HEK293 (cell line): ENCODE measurements around the gene LTBP1.

Experiments
- CTCF ChIA-PET: fragments of 350-600 bp; formaldehyde crosslinking; extraction: SDS; loops from one replicate; lab custom pipeline; 2021; ENCODE audit warnings: antibody characterized with exemption; lab: Yijun Ruan, JAX
- POLR2A ChIA-PET: fragments of 300-600 bp; formaldehyde crosslinking; extraction: SDS; loops from one replicate; lab custom pipeline; 2020; ENCODE audit warnings: antibody characterized with exemption, inconsistent platforms; lab: Yijun Ruan, JAX
- H3K27ac ChIP-seq: fragments of 200-500 bp; sonication (Bioruptor generic); 2 replicates; pipeline ENCODE4 v1.5.1; 2014; ENCODE audit warnings: low read depth, low read length, control low read depth, inconsistent platforms; ENCODE audit errors: extremely low read depth
- H3K36me3 ChIP-seq, 2 experiments: fragments of 200-500 bp in 1 of 2; sonication (Bioruptor generic) in 1 of 2; 1 replicate in 1 of 2; 2 replicates in 1 of 2; pipeline ENCODE4 v1.5.1; 2014 to 2017; ENCODE audit warnings: inconsistent platforms in 2 of 2, low read length in 2 of 2; ENCODE audit not compliant: control insufficient read depth in 2 of 2, insufficient read depth in 1 of 2
- H3K4me1 ChIP-seq: fragments of 200-500 bp; sonication (Bioruptor generic); 2 replicates; pipeline ENCODE4 v1.5.1; 2014; ENCODE audit warnings: mild to moderate bottlenecking, low read length, inconsistent platforms; ENCODE audit not compliant: control insufficient read depth, insufficient read depth
- H3K4me3 ChIP-seq: 2 replicates; pipeline ENCODE4 v1.5.1; 2011; ENCODE audit warnings: low read depth, mild to moderate bottlenecking, control low read depth, low read length, moderate library complexity
- H3K9me3 ChIP-seq: fragments of 200-500 bp; sonication (Bioruptor generic); 2 replicates; pipeline ENCODE4 v1.5.1; 2014; ENCODE audit warnings: low read depth, low read length, inconsistent platforms; ENCODE audit not compliant: control insufficient read depth, insufficient read depth
- BCL11A ChIP-seq: fragments of 450-650 bp; formaldehyde crosslinking; IDR thresholded peaks from 2 replicates; pipeline ENCODE4 v1.5.1; 2016; ENCODE audit warnings: low read depth, missing biosample characterization, missing genetic modification characterization
- HIC1 ChIP-seq: fragments of 450-650 bp; formaldehyde crosslinking; IDR thresholded peaks from 2 replicates; pipeline ENCODE4 v1.5.1; 2016; ENCODE audit warnings: missing biosample characterization, missing genetic modification characterization
- RBAK ChIP-seq: fragments of 450-650 bp; formaldehyde crosslinking; IDR thresholded peaks from 2 replicates; pipeline ENCODE4 v1.5.1; 2016; ENCODE audit warnings: missing biosample characterization, missing genetic modification characterization
- SETDB1 ChIP-seq: IDR thresholded peaks from one replicate; pipeline ENCODE4 v1.6.1; 2017; ENCODE audit warnings: mild to moderate bottlenecking, low read length, moderate library complexity, mixed read lengths; ENCODE audit not compliant: insufficient read length
- WT1 ChIP-seq: fragments of 450-650 bp; formaldehyde crosslinking; IDR thresholded peaks from 2 replicates; pipeline ENCODE4 v1.5.1; 2016; ENCODE audit warnings: missing biosample characterization, missing genetic modification characterization
- YY1 ChIP-seq: fragments of 450-650 bp; formaldehyde crosslinking; IDR thresholded peaks from 2 replicates; pipeline ENCODE4 v1.5.1; 2018; ENCODE audit warnings: missing biosample characterization, missing genetic modification characterization
- ZBTB17 ChIP-seq: fragments of 450-650 bp; formaldehyde crosslinking; IDR thresholded peaks from 2 replicates; pipeline ENCODE4 v1.5.1; 2016; ENCODE audit warnings: missing biosample characterization, missing genetic modification characterization
- ZBTB20 ChIP-seq: fragments of 450-650 bp; formaldehyde crosslinking; IDR thresholded peaks from 2 replicates; pipeline ENCODE4 v1.5.1; 2016; ENCODE audit warnings: missing biosample characterization, missing genetic modification characterization
- ZBTB6 ChIP-seq: fragments of 450-650 bp; formaldehyde crosslinking; IDR thresholded peaks from 2 replicates; pipeline ENCODE4 v1.5.1; 2017; ENCODE audit warnings: missing biosample characterization, missing genetic modification characterization
- ZNF132 ChIP-seq: fragments of 450-650 bp; formaldehyde crosslinking; IDR thresholded peaks from 2 replicates; pipeline ENCODE4 v1.5.1; 2017; ENCODE audit warnings: missing biosample characterization, missing genetic modification characterization, borderline replicate concordance
- ZNF202 ChIP-seq: fragments of 450-650 bp; formaldehyde crosslinking; IDR thresholded peaks from 2 replicates; pipeline ENCODE4 v1.5.1; 2016; ENCODE audit warnings: missing biosample characterization, missing genetic modification characterization, borderline replicate concordance
- ZNF341 ChIP-seq: fragments of 450-650 bp; formaldehyde crosslinking; IDR thresholded peaks from 2 replicates; pipeline ENCODE4; 2016; ENCODE audit warnings: low read depth, missing biosample characterization, missing genetic modification characterization
- ZNF473 ChIP-seq: fragments of 450-650 bp; formaldehyde crosslinking; IDR thresholded peaks from 2 replicates; pipeline ENCODE4 v1.5.1; 2017; ENCODE audit warnings: missing biosample characterization, missing genetic modification characterization
- ZNF514 ChIP-seq: fragments of 450-650 bp; formaldehyde crosslinking; IDR thresholded peaks from 2 replicates; pipeline ENCODE4 v1.5.1; 2016; ENCODE audit warnings: missing biosample characterization, missing genetic modification characterization
- ZNF548 ChIP-seq: fragments of 450-650 bp; formaldehyde crosslinking; IDR thresholded peaks from 2 replicates; pipeline ENCODE4 v1.5.1; 2016; ENCODE audit warnings: missing biosample characterization, missing genetic modification characterization
- ZNF596 ChIP-seq: fragments of 450-650 bp; IDR thresholded peaks from 2 replicates; pipeline ENCODE4 v1.5.0; 2018; ENCODE audit warnings: missing biosample characterization, mild to moderate bottlenecking, missing genetic modification characterization, moderate library complexity
- ZNF621 ChIP-seq: fragments of 450-650 bp; formaldehyde crosslinking; IDR thresholded peaks from 2 replicates; pipeline ENCODE4 v1.5.1; 2017; ENCODE audit warnings: missing biosample characterization, missing genetic modification characterization
- ZNF624 ChIP-seq: fragments of 450-650 bp; formaldehyde crosslinking; IDR thresholded peaks from 2 replicates; pipeline ENCODE4 v1.5.1; 2017; ENCODE audit warnings: missing biosample characterization, missing genetic modification characterization
- ZNF677 ChIP-seq: fragments of 450-650 bp; IDR thresholded peaks from 2 replicates; pipeline ENCODE4 v1.5.0; 2018; ENCODE audit warnings: missing biosample characterization, mild to moderate bottlenecking, missing genetic modification characterization, moderate library complexity
- ZNF777 ChIP-seq: fragments of 450-650 bp; formaldehyde crosslinking; IDR thresholded peaks from 2 replicates; pipeline ENCODE4 v1.5.1; 2017; ENCODE audit warnings: missing biosample characterization, missing genetic modification characterization, borderline replicate concordance
- ZNF785 ChIP-seq: fragments of 450-650 bp; formaldehyde crosslinking; IDR thresholded peaks from 2 replicates; pipeline ENCODE4 v1.5.1; 2016; ENCODE audit warnings: missing biosample characterization, missing genetic modification characterization
- ZSCAN18 ChIP-seq: fragments of 450-650 bp; formaldehyde crosslinking; IDR thresholded peaks from 2 replicates; pipeline ENCODE4 v1.5.1; 2016; ENCODE audit warnings: missing biosample characterization, missing genetic modification characterization
- TF ChIP-seq, protein P1 (sequence below): fragments of 450-650 bp; formaldehyde crosslinking; IDR thresholded peaks from 2 replicates; pipeline ENCODE4 v1.5.1; 2016; ENCODE audit warnings: missing biosample characterization, missing genetic modification characterization
- TF ChIP-seq, protein P2 (sequence below): fragments of 450-650 bp; formaldehyde crosslinking; IDR thresholded peaks from 2 replicates; pipeline ENCODE4 v1.5.1; 2016; ENCODE audit warnings: missing biosample characterization, missing genetic modification characterization, borderline replicate concordance

The LTBP1 gene

GRCh38 chr2:32900246-32900973 is 46.3 kb upstream of the LTBP1 start:
- H3K9me3 ChIP-seq: no peaks in the 10 kb centered on the region
- POLR2A ChIA-PET: interaction anchor here (0.5 kb wide), 1 partner anchor 173 kb away, joined by 4 read pairs; no protein-coding TSS in a partner anchor
- CTCF ChIA-PET: no interaction called here

DNA sequence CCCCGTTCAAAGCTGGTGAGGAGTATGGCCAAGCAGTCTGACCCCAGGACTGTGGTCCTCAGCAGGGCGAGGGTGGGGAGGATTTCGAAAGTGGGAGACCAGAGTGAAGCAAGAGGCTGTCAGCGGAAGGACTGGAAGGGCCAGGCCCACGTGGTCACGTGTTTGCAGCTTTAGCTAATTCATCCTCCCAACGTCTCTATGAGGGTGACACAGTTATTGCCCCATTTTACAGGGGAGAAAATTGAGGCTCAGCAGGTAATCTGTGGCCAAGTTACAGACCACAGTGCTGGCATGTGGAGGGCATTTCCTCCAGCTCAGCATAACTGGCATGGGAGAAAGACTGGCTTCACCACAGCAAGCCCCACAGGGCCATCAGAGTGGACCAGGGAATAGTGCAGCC is 45.4 kb upstream of the LTBP1 start:
- POLR2A ChIA-PET: interaction anchor here (0.5 kb wide), 1 partner anchor 174 kb away, joined by 4 read pairs; no protein-coding TSS in a partner anchor
- CTCF ChIA-PET: interaction anchor here (0.5 to 0.6 kb wide), 2 partner anchors 125 to 172 kb away, joined by 3 to 6 read pairs; no protein-coding TSS in a partner anchor
- Histone ChIP-seq H3K27ac (no peak overlapping the region), H3K9me3 (no peaks in the 10 kb centered on the region), H3K4me3 (no peak overlapping the region)
- TF ChIP-seq ZNF514 (no peak), ZNF624 (tag by site-specific recombination) (no peak), WT1 (no peak), HIC1 (tag by site-specific recombination) (no peak), ZNF777 (tag by site-specific recombination) (no peak), ZNF132 (no peak), ZBTB20 (no peak), ZBTB17 (tag by site-specific recombination) (no peak), ZNF785 (tag by site-specific recombination) (no peak), ZNF621 (tag by site-specific recombination) (no peak), BCL11A (tag by site-specific recombination) (no peak)
- TF ChIP-seq, protein P1, sequence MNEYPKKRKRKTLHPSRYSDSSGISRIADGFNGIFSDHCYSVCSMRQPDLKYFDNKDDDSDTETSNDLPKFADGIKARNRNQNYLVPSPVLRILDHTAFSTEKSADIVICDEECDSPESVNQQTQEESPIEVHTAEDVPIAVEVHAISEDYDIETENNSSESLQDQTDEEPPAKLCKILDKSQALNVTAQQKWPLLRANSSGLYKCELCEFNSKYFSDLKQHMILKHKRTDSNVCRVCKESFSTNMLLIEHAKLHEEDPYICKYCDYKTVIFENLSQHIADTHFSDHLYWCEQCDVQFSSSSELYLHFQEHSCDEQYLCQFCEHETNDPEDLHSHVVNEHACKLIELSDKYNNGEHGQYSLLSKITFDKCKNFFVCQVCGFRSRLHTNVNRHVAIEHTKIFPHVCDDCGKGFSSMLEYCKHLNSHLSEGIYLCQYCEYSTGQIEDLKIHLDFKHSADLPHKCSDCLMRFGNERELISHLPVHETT (tag by site-specific recombination): no peak
- TF ChIP-seq, all 188 proteins: peak for 0
- Histone ChIP-seq H3K36me3 (no peaks in the 10 kb centered on the region), H3K4me1 (no peaks in the 10 kb centered on the region)

More at GRCh38 chr2:32900246-32900973, 46.3 kb upstream of the LTBP1 start:
- no peak overlapping the region for H3K27ac ChIP-seq
- TF ChIP-seq ZBTB6 (tag by site-specific recombination) (no peak), SETDB1 (no peak), ZNF202 (tag by site-specific recombination) (no peak), ZNF341 (tag by site-specific recombination) (no peak), ZSCAN18 (no peak), ZNF473 (tag by site-specific recombination) (no peak), ZNF677 (no peak), YY1 (tag by site-specific recombination) (no peak), ZNF548 (tag by site-specific recombination) (no peak), RBAK (tag by site-specific recombination) (no peak), ZNF596 (tag by site-specific recombination) (no peak)
- TF ChIP-seq, protein P2, sequence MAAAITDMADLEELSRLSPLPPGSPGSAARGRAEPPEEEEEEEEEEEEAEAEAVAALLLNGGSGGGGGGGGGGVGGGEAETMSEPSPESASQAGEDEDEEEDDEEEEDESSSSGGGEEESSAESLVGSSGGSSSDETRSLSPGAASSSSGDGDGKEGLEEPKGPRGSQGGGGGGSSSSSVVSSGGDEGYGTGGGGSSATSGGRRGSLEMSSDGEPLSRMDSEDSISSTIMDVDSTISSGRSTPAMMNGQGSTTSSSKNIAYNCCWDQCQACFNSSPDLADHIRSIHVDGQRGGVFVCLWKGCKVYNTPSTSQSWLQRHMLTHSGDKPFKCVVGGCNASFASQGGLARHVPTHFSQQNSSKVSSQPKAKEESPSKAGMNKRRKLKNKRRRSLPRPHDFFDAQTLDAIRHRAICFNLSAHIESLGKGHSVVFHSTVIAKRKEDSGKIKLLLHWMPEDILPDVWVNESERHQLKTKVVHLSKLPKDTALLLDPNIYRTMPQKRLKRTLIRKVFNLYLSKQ (tag by site-specific recombination): no peak
- no peaks in the 10 kb centered on the region for H3K4me1 ChIP-seq
- no peaks in the 10 kb centered on the region for H3K36me3 ChIP-seq
- H3K4me3 ChIP-seq: no peak overlapping the region
